Measurements from ENCODE around the gene ALDH1B1. TPM values are rescaled to one million over a fixed set of nuclear protein-coding genes. Genes with fewer than 3 reads are reported as not detected.

Gene ALDH1B1
- total and polyA plus RNA-seq, 2 of the 13 experiments (the other 11 are each of a cell fraction or from before 2014, with no cell fraction given), result 45.1 to 125 TPM

GRCh38 chr9:38356851-38357250 is 35.7 kb upstream of the ALDH1B1 start:
- Histone ChIP-seq H3K27me3 (ENCODE audit: control insufficient read depth in 1 of 2, insufficient read depth in 2 of 2, low read length in 2 of 2) (no peaks in the 10 kb centered on the region), H3K4me1 (ENCODE audit: insufficient read depth, low read length) (peaks cover 81% of the 10 kb centered on the region), H3K27ac (ENCODE audit: extremely low read length, insufficient read depth, low read length) (no peak overlapping the region), H3K9me3 (ENCODE audit: low read length) (no peaks in the 10 kb centered on the region), H4K20me1 (ENCODE audit: insufficient read depth, low read length) (no peaks in the 10 kb centered on the region), H3K36me3 (replicated peaks in 1 of 2; ENCODE audit: control insufficient read depth in 1 of 2, insufficient read depth in 2 of 2, low read length in 2 of 2) (no peaks in the 10 kb centered on the region), H2AFZ (ENCODE audit: low read length) (no peak overlapping the region), H3K9ac (ENCODE audit: insufficient read depth, low read depth, low read length) (no peak overlapping the region), H3K4me2 (ENCODE audit: low read depth, low read length) (no peak overlapping the region), H3K4me3 (replicated peaks in 1 of 3; ENCODE audit: insufficient read depth in 1 of 3, low read depth in 2 of 3, low read length in 3 of 3) (no peak overlapping the region), H3K79me2 (ENCODE audit: insufficient read depth, low read length) (no peaks in the 10 kb centered on the region)
- in situ Hi-C loops (cut with HindIII; ENCODE audit: extremely low pct_ligation_motif_present, low pct_unique_long_range_greater_than_20kb), result loop anchor here (10.0 to 25.0 kb wide), 2 partner anchors 452 to 870 kb away; partner anchors contain the start of genes POLR1E and SLC25A51
- DNase-seq (ENCODE audit: low spot score) (no peak), FAIRE-seq (no peak), ATAC-seq (no peak)
- CTCF ChIA-PET (ENCODE audit: low intra/inter-chr PET ratio, low total read pairs), result no interaction called here
- BruUV-seq (replicated peaks), result no TSS peak
- TF ChIP-seq ZMYM2 (CRISPR knock-in tag; IDR thresholded peaks at IDR 0.05) (no peak), SKIL (CRISPR knock-in tag; IDR thresholded peaks at IDR 0.05; ENCODE audit: borderline replicate concordance) (no peak), BCL6 (CRISPR knock-in tag; IDR thresholded peaks at IDR 0.05) (no peak), PRDM15 (CRISPR knock-in tag; IDR thresholded peaks at IDR 0.05) (no peak), ZNF30 (CRISPR knock-in tag; IDR thresholded peaks at IDR 0.05) (no peak)
- TF ChIP-seq, protein P1, sequence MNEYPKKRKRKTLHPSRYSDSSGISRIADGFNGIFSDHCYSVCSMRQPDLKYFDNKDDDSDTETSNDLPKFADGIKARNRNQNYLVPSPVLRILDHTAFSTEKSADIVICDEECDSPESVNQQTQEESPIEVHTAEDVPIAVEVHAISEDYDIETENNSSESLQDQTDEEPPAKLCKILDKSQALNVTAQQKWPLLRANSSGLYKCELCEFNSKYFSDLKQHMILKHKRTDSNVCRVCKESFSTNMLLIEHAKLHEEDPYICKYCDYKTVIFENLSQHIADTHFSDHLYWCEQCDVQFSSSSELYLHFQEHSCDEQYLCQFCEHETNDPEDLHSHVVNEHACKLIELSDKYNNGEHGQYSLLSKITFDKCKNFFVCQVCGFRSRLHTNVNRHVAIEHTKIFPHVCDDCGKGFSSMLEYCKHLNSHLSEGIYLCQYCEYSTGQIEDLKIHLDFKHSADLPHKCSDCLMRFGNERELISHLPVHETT (CRISPR knock-in tag; conservative IDR thresholded peaks at IDR 0.05), result no peak
- TF ChIP-seq, protein P2, sequence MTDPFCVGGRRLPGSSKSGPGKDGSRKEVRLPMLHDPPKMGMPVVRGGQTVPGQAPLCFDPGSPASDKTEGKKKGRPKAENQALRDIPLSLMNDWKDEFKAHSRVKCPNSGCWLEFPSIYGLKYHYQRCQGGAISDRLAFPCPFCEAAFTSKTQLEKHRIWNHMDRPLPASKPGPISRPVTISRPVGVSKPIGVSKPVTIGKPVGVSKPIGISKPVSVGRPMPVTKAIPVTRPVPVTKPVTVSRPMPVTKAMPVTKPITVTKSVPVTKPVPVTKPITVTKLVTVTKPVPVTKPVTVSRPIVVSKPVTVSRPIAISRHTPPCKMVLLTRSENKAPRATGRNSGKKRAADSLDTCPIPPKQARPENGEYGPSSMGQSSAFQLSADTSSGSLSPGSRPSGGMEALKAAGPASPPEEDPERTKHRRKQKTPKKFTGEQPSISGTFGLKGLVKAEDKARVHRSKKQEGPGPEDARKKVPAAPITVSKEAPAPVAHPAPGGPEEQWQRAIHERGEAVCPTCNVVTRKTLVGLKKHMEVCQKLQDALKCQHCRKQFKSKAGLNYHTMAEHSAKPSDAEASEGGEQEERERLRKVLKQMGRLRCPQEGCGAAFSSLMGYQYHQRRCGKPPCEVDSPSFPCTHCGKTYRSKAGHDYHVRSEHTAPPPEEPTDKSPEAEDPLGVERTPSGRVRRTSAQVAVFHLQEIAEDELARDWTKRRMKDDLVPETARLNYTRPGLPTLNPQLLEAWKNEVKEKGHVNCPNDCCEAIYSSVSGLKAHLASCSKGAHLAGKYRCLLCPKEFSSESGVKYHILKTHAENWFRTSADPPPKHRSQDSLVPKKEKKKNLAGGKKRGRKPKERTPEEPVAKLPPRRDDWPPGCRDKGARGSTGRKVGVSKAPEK (CRISPR knock-in tag; IDR thresholded peaks at IDR 0.05; ENCODE audit: borderline replicate concordance), result no peak
- 45% methylated on average over 5 of the region's 5 CpGs for WGBS (ENCODE audit: low lambda C conversion rate)
- POLR2A ChIA-PET, result no interaction called here
- intact Hi-C loops (cut with micrococcal nuclease; ENCODE audit: unreplicated experiment), result no loop called here

Data from HepG2 (cell line).